Body of pancreas (tissue), 4 donors: ENCODE measurements around the gene UBR2.
"Not testable (repeated sequence)": the region's sequence is repeated elsewhere in the genome, so short reads cannot be mapped to it uniquely, and the experiment has no call there.

Experiments
- CTCF ChIP-seq, 7 experiments: fragments of 450-650 bp in 4 of 7; fragments of 200-600 bp in 3 of 7; sonication (generic) in 3 of 7; IDR thresholded peaks; one replicate each; pipeline ENCODE4 v1.5.1; 2016 to 2019; ENCODE audit warnings: antibody characterized with exemption in 7 of 7
- POLR2A ChIP-seq, 3 donors: fragments of 450-650 bp; IDR thresholded peaks; one replicate each; pipeline ENCODE4 v1.6.1; 2016; ENCODE audit warnings: antibody characterized with exemption in 3 of 3, mild to moderate bottlenecking in 2 of 3

GRCh38 chr6:42733867-42734481 lies 170.1 kb downstream of the UBR2 start:
- not testable (repeated sequence) for TF ChIP-seq CTCF, POLR2A (IDR thresholded peaks at IDR 0.05)
